Muscle of back (tissue), 13 donors: ENCODE measurements around the gene ARHGAP24. TPM values are rescaled to one million over a fixed set of nuclear protein-coding genes. Genes with fewer than 3 reads are reported as not detected.
A peak's percentile ranks its signal among the peaks of the same experiment; 100 is the strongest.

Experiments
- DNase-seq, 3 donors: peaks; one replicate each; pipeline versions ENCODE4 v3.0.0 to v3.0.0-alpha.2; 2013
- long read RNA-seq, 9 donors: transcript quantifications; one replicate each; lab custom pipeline, GENCODE V29; 2026
- polyA plus RNA-seq, 10 donors: library from polyadenylated mRNA; unstranded; fragments of 120-200 nt; gene quantifications; one replicate each; pipeline ENCODE4 v1.2.1, GENCODE V29; 2013; ENCODE audit not compliant: insufficient read length in 10 of 10

The ARHGAP24 gene
- polyA plus RNA-seq = 10 to 100 TPM; 44.8 to 74.7 (median 55.1) TPM
- long read RNA-seq, donor 1, full-length matches to known transcripts = 4 of 11 reads
- long read RNA-seq, donor 1, partial matches to known transcripts = 7 of 11 reads
- long read RNA-seq, donor 1, other reads (novel, unspliced or antisense) = 0 of 11 reads
- long read RNA-seq, donor 2, partial matches to known transcripts = 11 of 17 reads
- long read RNA-seq, donor 2, other reads (novel, unspliced or antisense) = 0 of 17 reads
- long read RNA-seq, donor 3 = 0 reads
- long read RNA-seq, donor 4, partial matches to known transcripts = 11 of 15 reads
- long read RNA-seq, donor 4, other reads (novel, unspliced or antisense) = 0 of 15 reads
- long read RNA-seq, donor 5, partial matches to known transcripts = 16 of 20 reads
- long read RNA-seq, donor 5, other reads (novel, unspliced or antisense) = 0 of 20 reads
- long read RNA-seq, donor 6, transcript ARHGAP24-212 (8 exons, 1,936 nt) = major isoform, 6 of 24 reads
- long read RNA-seq, donor 6, partial matches to known transcripts = 16 of 24 reads
- long read RNA-seq, donor 6, other reads (novel, unspliced or antisense) = 0 of 24 reads
- long read RNA-seq, donor 7, partial matches to known transcripts = 14 of 17 reads
- long read RNA-seq, donor 7, other reads (novel, unspliced or antisense) = 0 of 17 reads
- long read RNA-seq, donor 8, partial matches to known transcripts = 13 of 16 reads
- long read RNA-seq, donor 8, other reads (novel, unspliced or antisense) = 0 of 16 reads
- long read RNA-seq, donor 9, partial matches to known transcripts = 0 of 1 reads
- long read RNA-seq, donor 9, other reads (novel, unspliced or antisense) = 0 of 1 reads

- DNase-seq = peak; percentile 90 to 97 (median 96)
Observed at GRCh38 chr4:85474818-85475630, at the start of gene ARHGAP24. Gene ARHGAP24, plus strand, starts transcription at chr4:85475150.

- DNase-seq = no peak
Observed at GRCh38 chr4:85426366-85426765, 48.6 kb upstream of the ARHGAP24 start.

- no peak for DNase-seq
Observed at GRCh38 chr4:85427123-85427522, 47.8 kb upstream of the ARHGAP24 start.

- DNase-seq = no peak
Observed at GRCh38 chr4:85430226-85430625, 44.7 kb upstream of the ARHGAP24 start.

GRCh38 chr4:85430697-85431096, 44.3 kb upstream of the ARHGAP24 start:
- peak in 1 of 3 donors; percentile 15 for DNase-seq

GRCh38 chr4:85431156-85431555, 43.8 kb upstream of the ARHGAP24 start:
- DNase-seq = no peak

- DNase-seq = peak in 2 of 3 donors; percentile 34 to 70
Observed at GRCh38 chr4:85431881-85432485, 43.0 kb upstream of the ARHGAP24 start.

GRCh38 chr4:85445050-85445639, 29.8 kb upstream of the ARHGAP24 start:
- DNase-seq = peak in 2 of 3 donors; percentile 10 to 43

GRCh38 chr4:85446141-85446861, 28.6 kb upstream of the ARHGAP24 start:
- peak in 2 of 3 donors; percentile 13 to 45 for DNase-seq

GRCh38 chr4:85448906-85449890, 25.8 kb upstream of the ARHGAP24 start:
- peak; percentile 19 to 74 (median 30) for DNase-seq

GRCh38 chr4:85452058-85452731, 22.8 kb upstream of the ARHGAP24 start:
- peak in 2 of 3 donors; percentile 73 to 77 for DNase-seq

- DNase-seq = no peak
Observed at GRCh38 chr4:85455942-85456341, 19.0 kb upstream of the ARHGAP24 start.

GRCh38 chr4:85457752-85458467, 17.0 kb upstream of the ARHGAP24 start:
- DNase-seq = peak in 1 of 3 donors; percentile 65

- DNase-seq = no peak
Observed at GRCh38 chr4:85459736-85460135, 15.2 kb upstream of the ARHGAP24 start.

- DNase-seq = no peak
Observed at GRCh38 chr4:85474356-85474755, 594 bp upstream of the ARHGAP24 start.

GRCh38 chr4:85475631-85476233, 782 bp downstream of the ARHGAP24 start:
- DNase-seq = peak in 1 of 3 donors; percentile 83

- peak in 1 of 3 donors; percentile 48 for DNase-seq
Observed at GRCh38 chr4:85476381-85476780, 1.4 kb downstream of the ARHGAP24 start.
